Measurements from ENCODE around the gene TSC22D4. TPM values are rescaled to one million over a fixed set of nuclear protein-coding genes. Genes with fewer than 3 reads are reported as not detected.

TSC22D4 gene
- total and polyA plus RNA-seq, 2 donors (not counting 1 experiment from before 2014, with no cell fraction given): 13.2 to 21.1 TPM

GRCh38 chr7:100476903-100477870, 1.8 kb downstream of the TSC22D4 start:
- peak overlapping the region; percentile 90 for H3K4me2 ChIP-seq (ENCODE audit: extremely low read depth, insufficient read depth, low read length)
- H3K9me3 ChIP-seq (ENCODE audit: control insufficient read depth, insufficient read depth, low read depth, low read length): no peaks in the 10 kb centered on the region
- H3K27me3 ChIP-seq (ENCODE audit: control insufficient read depth, insufficient read depth, low read length): no peaks in the 10 kb centered on the region
- TF ChIP-seq CTCF (conservative IDR thresholded peaks at IDR 0.05 in 1 of 2, IDR thresholded peaks at IDR 0.05 in 1 of 2; ENCODE audit: low read depth in 1 of 2, low read length in 2 of 2) (peak in 1 of 2 donors; percentile 21), EZH2 (IDR thresholded peaks at IDR 0.05; ENCODE audit: low read length, missing control alignments) (no peak)
- H3K36me3 ChIP-seq (ENCODE audit: control insufficient read depth, insufficient read depth, low read length): peaks cover 2% of the 10 kb centered on the region
- no peak for DNase-seq (ENCODE audit: low read depth in 2 of 2)
- peak overlapping the region; percentile 44 for H3K27ac ChIP-seq (ENCODE audit: insufficient read depth, low read length)
- no peak overlapping the region for H2AFZ ChIP-seq (ENCODE audit: low read length)
- peak overlapping the region; percentile 93 to 95 (median 93) for H3K4me3 ChIP-seq (replicated peaks in 1 of 4; ENCODE audit: control extremely low read depth in 1 of 4, insufficient read depth in 1 of 4, low read depth in 3 of 4, low read length in 4 of 4)
- peaks cover 10% of the 10 kb centered on the region for H3K4me1 ChIP-seq (ENCODE audit: control insufficient read depth, extremely low read depth, insufficient read depth, low read length)
- H3K9ac ChIP-seq (ENCODE audit: insufficient read depth, low read length): peak overlapping the region; percentile 40
- H4K20me1 ChIP-seq (ENCODE audit: control insufficient read depth, extremely low read depth, insufficient read depth, low read length): no peaks in the 10 kb centered on the region
- H3K79me2 ChIP-seq (ENCODE audit: control insufficient read depth, insufficient read depth, low read length): peaks cover 42% of the 10 kb centered on the region

GRCh38 chr7:100476101-100476780, 2.8 kb downstream of the TSC22D4 start:
- TF ChIP-seq CTCF (conservative IDR thresholded peaks at IDR 0.05 in 1 of 2, IDR thresholded peaks at IDR 0.05 in 1 of 2; ENCODE audit: low read depth in 1 of 2, low read length in 2 of 2): no peak
- TF ChIP-seq EZH2 (IDR thresholded peaks at IDR 0.05; ENCODE audit: low read length, missing control alignments): no peak
- H3K36me3 ChIP-seq (ENCODE audit: control insufficient read depth, insufficient read depth, low read length): peaks cover 5% of the 10 kb centered on the region
- H3K4me2 ChIP-seq (ENCODE audit: extremely low read depth, insufficient read depth, low read length): peak overlapping the region; percentile 90
- H3K4me1 ChIP-seq (ENCODE audit: control insufficient read depth, extremely low read depth, insufficient read depth, low read length): peaks cover 10% of the 10 kb centered on the region
- H4K20me1 ChIP-seq (ENCODE audit: control insufficient read depth, extremely low read depth, insufficient read depth, low read length): no peaks in the 10 kb centered on the region
- peaks cover 42% of the 10 kb centered on the region for H3K79me2 ChIP-seq (ENCODE audit: control insufficient read depth, insufficient read depth, low read length)
- no peaks in the 10 kb centered on the region for H3K9me3 ChIP-seq (ENCODE audit: control insufficient read depth, insufficient read depth, low read depth, low read length)
- peak overlapping the region; percentile 93 to 95 (median 93) for H3K4me3 ChIP-seq (replicated peaks in 1 of 4; ENCODE audit: control extremely low read depth in 1 of 4, insufficient read depth in 1 of 4, low read depth in 3 of 4, low read length in 4 of 4)
- H3K27ac ChIP-seq (ENCODE audit: insufficient read depth, low read length): peak overlapping the region; percentile 16
- H3K27me3 ChIP-seq (ENCODE audit: control insufficient read depth, insufficient read depth, low read length): no peaks in the 10 kb centered on the region
- H3K9ac ChIP-seq (ENCODE audit: insufficient read depth, low read length): no peak overlapping the region
- H2AFZ ChIP-seq (ENCODE audit: low read length): no peak overlapping the region
- no peak for DNase-seq (ENCODE audit: low read depth in 2 of 2)

- Histone ChIP-seq H3K9me3 (ENCODE audit: control insufficient read depth, insufficient read depth, low read depth, low read length) (no peaks in the 10 kb centered on the region), H3K9ac (ENCODE audit: insufficient read depth, low read length) (no peak overlapping the region), H3K27ac (ENCODE audit: insufficient read depth, low read length) (peak overlapping the region; percentile 4), H3K27me3 (ENCODE audit: control insufficient read depth, insufficient read depth, low read length) (no peaks in the 10 kb centered on the region), H3K79me2 (ENCODE audit: control insufficient read depth, insufficient read depth, low read length) (peaks cover 42% of the 10 kb centered on the region), H3K4me1 (ENCODE audit: control insufficient read depth, extremely low read depth, insufficient read depth, low read length) (peaks cover 10% of the 10 kb centered on the region), H3K4me3 (replicated peaks in 1 of 4; ENCODE audit: control extremely low read depth in 1 of 4, insufficient read depth in 1 of 4, low read depth in 3 of 4, low read length in 4 of 4) (peak overlapping the region; percentile 13 to 95 (median 59)), H2AFZ (ENCODE audit: low read length) (no peak overlapping the region), H3K36me3 (ENCODE audit: control insufficient read depth, insufficient read depth, low read length) (peaks cover 5% of the 10 kb centered on the region), H3K4me2 (ENCODE audit: extremely low read depth, insufficient read depth, low read length) (peak overlapping the region; percentile 90), H4K20me1 (ENCODE audit: control insufficient read depth, extremely low read depth, insufficient read depth, low read length) (no peaks in the 10 kb centered on the region)
- DNase-seq (ENCODE audit: low read depth in 2 of 2): no peak
- TF ChIP-seq CTCF (conservative IDR thresholded peaks at IDR 0.05 in 1 of 2, IDR thresholded peaks at IDR 0.05 in 1 of 2; ENCODE audit: low read depth in 1 of 2, low read length in 2 of 2) (no peak), EZH2 (IDR thresholded peaks at IDR 0.05; ENCODE audit: low read length, missing control alignments) (no peak)
Observed at GRCh38 chr7:100475549-100475948, 3.5 kb downstream of the TSC22D4 start.

All from fibroblast of lung (primary cell).